H1 (cell line): Measurements from ENCODE around the gene SLC45A1. TPM values are rescaled to one million over a fixed set of nuclear protein-coding genes. Genes with fewer than 3 reads are reported as not detected.

Experiments used
- CTCF ChIA-PET: fragments of 300-600 bp; sonication (Branson Sonifier 250); formaldehyde crosslinking; loops from one replicate; lab custom pipeline; 2021; ENCODE audit not compliant: partially characterized antibody; lab: Charles Lee
- POLR2A ChIA-PET: fragments of 300-600 bp; sonication (Branson Sonifier 250); formaldehyde crosslinking; loops from one replicate; lab custom pipeline; 2021; ENCODE audit warnings: inconsistent platforms; ENCODE audit not compliant: partially characterized antibody; lab: Charles Lee
- DNase-seq, 2 experiments: peaks; one replicate each; pipeline versions ENCODE4 v3.0.0 to v3.0.0-alpha.2; 2010 to 2022; ENCODE audit warnings: low spot score in 2 of 2, low read depth in 1 of 2, mixed read lengths in 1 of 2
- FAIRE-seq: peaks from 2 replicates; lab custom pipeline; 2011; peaks lifted over from hg19 to GRCh38; lab: Jason Lieb, UNC
- H2AFZ ChIP-seq: 2 replicates; pipeline ENCODE4 v1.8.1; 2012; ENCODE audit warnings: low read length, inconsistent platforms
- H2AK5ac ChIP-seq: 2 replicates; pipeline ENCODE4 v1.6.1; 2013; ENCODE audit warnings: low read depth, low read length
- H2BK120ac ChIP-seq: replicated peaks from 2 replicates; pipeline ENCODE3; 2013; ENCODE audit warnings: low read depth, low read length, inconsistent platforms
- H2BK12ac ChIP-seq: 2 replicates; pipeline ENCODE4 v1.6.1; 2013; ENCODE audit warnings: low read depth, low read length
- H2BK15ac ChIP-seq: 2 replicates; pipeline ENCODE4 v1.6.1; 2013; ENCODE audit warnings: low read length
- H2BK20ac ChIP-seq: 2 replicates; pipeline ENCODE4 v1.6.1; 2013; ENCODE audit warnings: low read length
- H2BK5ac ChIP-seq: 2 replicates; pipeline ENCODE4 v1.6.1; 2013; ENCODE audit warnings: low read depth, low read length
- H3K14ac ChIP-seq: 2 replicates; pipeline ENCODE4 v1.6.1; 2013; ENCODE audit warnings: inconsistent platforms; ENCODE audit not compliant: insufficient read length
- H3K18ac ChIP-seq: 2 replicates; pipeline ENCODE4 v1.6.1; 2013; ENCODE audit warnings: low read length; ENCODE audit errors: extremely low read depth
- H3K23ac ChIP-seq: 2 replicates; pipeline ENCODE4 v1.6.1; 2013; ENCODE audit warnings: inconsistent platforms; ENCODE audit not compliant: insufficient read length
- H3K23me2 ChIP-seq: 2 replicates; pipeline ENCODE4 v1.6.1; 2013; ENCODE audit warnings: low read depth, low read length
- H3K27ac ChIP-seq: 2 replicates; pipeline ENCODE4 v1.6.1; 2011; ENCODE audit warnings: low read depth, low read length, inconsistent platforms
- H3K27me3 ChIP-seq, 4 experiments: replicated peaks in 1 of 4; 1 replicate in 1 of 4; 2 replicates in 3 of 4; pipeline versions ENCODE4 v1.6.1 to v1.8.1; 2011 to 2013; ENCODE audit warnings: low read length in 3 of 4, mild to moderate bottlenecking in 3 of 4, inconsistent platforms in 2 of 4, mixed read lengths in 2 of 4, moderate library complexity in 1 of 4; ENCODE audit not compliant: control insufficient read depth in 3 of 4, insufficient read depth in 3 of 4; ENCODE audit errors: extremely low read depth in 1 of 4
- H3K36me3 ChIP-seq, 4 experiments: 2 replicates each; pipeline versions ENCODE4 v1.6.1 to v1.8.1; 2011 to 2013; ENCODE audit warnings: mild to moderate bottlenecking in 4 of 4, low read length in 3 of 4, moderate library complexity in 2 of 4, control low read depth in 1 of 4, inconsistent platforms in 1 of 4; ENCODE audit not compliant: insufficient read depth in 4 of 4, control insufficient read depth in 2 of 4
- H3K4ac ChIP-seq: replicated peaks from 2 replicates; pipeline ENCODE3; 2013; ENCODE audit warnings: low read length, low read depth, mixed read lengths, inconsistent platforms; ENCODE audit not compliant: insufficient read length
- H3K4me1 ChIP-seq, 4 experiments: replicated peaks in 1 of 4; 1 replicate in 1 of 4; 2 replicates in 3 of 4; pipeline versions ENCODE4 v1.6.1 to v1.8.1; 2011 to 2013; ENCODE audit warnings: low read length in 3 of 4, inconsistent platforms in 2 of 4, mixed read lengths in 1 of 4; ENCODE audit not compliant: insufficient read depth in 4 of 4, control insufficient read depth in 3 of 4
- H3K4me2 ChIP-seq, 2 experiments: 2 replicates each; pipeline versions ENCODE4 v1.6.1 to v1.8.1; 2011 to 2013; ENCODE audit warnings: low read depth in 2 of 2, low read length in 2 of 2, control low read depth in 1 of 2, inconsistent platforms in 1 of 2, mild to moderate bottlenecking in 1 of 2; ENCODE audit not compliant: insufficient read depth in 1 of 2
- H3K4me3 ChIP-seq, 4 experiments: fragments of 200-600, 300-600 bp in 1 of 4; sonication (generic), shearing (Covaris generic), sonication (Bioruptor Twin) in 1 of 4; 2 replicates each; pipeline versions ENCODE4 v1.5.1 to v1.8.1; 2011 to 2016; ENCODE audit warnings: low read length in 4 of 4, low read depth in 3 of 4, control low read depth in 2 of 4, inconsistent platforms in 2 of 4, mild to moderate bottlenecking in 2 of 4, mixed read lengths in 1 of 4, moderate library complexity in 1 of 4; ENCODE audit not compliant: insufficient read depth in 2 of 4; ENCODE audit errors: extremely low read depth in 1 of 4
- H3K56ac ChIP-seq: replicated peaks from 2 replicates; pipeline ENCODE3; 2013; ENCODE audit warnings: low read depth, mild to moderate bottlenecking, mixed read lengths, low read length, inconsistent platforms; ENCODE audit not compliant: insufficient read length
- H3K79me1 ChIP-seq: 2 replicates; pipeline ENCODE4 v1.6.1; 2013; ENCODE audit warnings: low read depth, low read length, control low read depth
- H3K79me2 ChIP-seq, 2 experiments: 2 replicates each; pipeline versions ENCODE4 v1.6.1 to v1.8.1; 2012 to 2013; ENCODE audit warnings: low read length in 2 of 2, mild to moderate bottlenecking in 2 of 2, inconsistent platforms in 1 of 2; ENCODE audit not compliant: insufficient read depth in 2 of 2, control insufficient read depth in 1 of 2
- H3K9ac ChIP-seq, 4 experiments: replicated peaks in 1 of 4; 1 replicate in 1 of 4; 2 replicates in 3 of 4; pipeline versions ENCODE4 v1.6.1 to v1.8.1; 2011 to 2013; ENCODE audit warnings: low read depth in 3 of 4, low read length in 3 of 4, control low read depth in 2 of 4, mild to moderate bottlenecking in 2 of 4, moderate library complexity in 2 of 4, inconsistent platforms in 1 of 4; ENCODE audit errors: extremely low read depth in 1 of 4
- H3K9me3 ChIP-seq, 2 experiments: 2 replicates each; pipeline versions ENCODE4 v1.6.1 to v1.8.1; 2012 to 2013; ENCODE audit warnings: mild to moderate bottlenecking in 2 of 2, moderate library complexity in 2 of 2, control low read depth in 1 of 2, inconsistent platforms in 1 of 2, low read depth in 1 of 2, low read length in 1 of 2, mixed read lengths in 1 of 2; ENCODE audit not compliant: insufficient read depth in 2 of 2
- H4K20me1 ChIP-seq, 2 experiments: replicated peaks in 1 of 2; 2 replicates each; pipeline versions ENCODE3 to v1.8.1; 2011 to 2013; ENCODE audit warnings: inconsistent platforms in 2 of 2, low read length in 2 of 2, mild to moderate bottlenecking in 1 of 2; ENCODE audit not compliant: insufficient read depth in 2 of 2, control insufficient read depth in 1 of 2
- H4K5ac ChIP-seq: 2 replicates; pipeline ENCODE4 v1.6.1; 2013; ENCODE audit warnings: low read length, low read depth, mixed read lengths, inconsistent platforms; ENCODE audit not compliant: insufficient read length
- H4K8ac ChIP-seq: 2 replicates; pipeline ENCODE4 v1.8.0; 2013; ENCODE audit warnings: mild to moderate bottlenecking, moderate library complexity, low read length, inconsistent platforms; ENCODE audit not compliant: insufficient read depth; ENCODE audit errors: extremely low read depth
- H4K91ac ChIP-seq: replicated peaks from 2 replicates; pipeline ENCODE3; 2013; ENCODE audit warnings: low read length, mixed read lengths, inconsistent platforms; ENCODE audit not compliant: insufficient read length
- ASH2L ChIP-seq: fragments of 200-600, 300-600 bp; sonication (generic); IDR thresholded peaks from one replicate; pipeline ENCODE4 v1.7.1; 2017; ENCODE audit warnings: low read length
- CREB1 ChIP-seq: IDR thresholded peaks from 2 replicates; pipeline ENCODE4 v1.6.1; 2012; ENCODE audit warnings: inconsistent platforms
- FOSL1 ChIP-seq: IDR thresholded peaks from 2 replicates; pipeline ENCODE4 v1.6.1; 2011; ENCODE audit warnings: mild to moderate bottlenecking, low read depth, low read length, moderate library complexity; ENCODE audit not compliant: insufficient read depth
- KDM1A ChIP-seq: fragments of 200-600, 300-600 bp; sonication (generic); IDR thresholded peaks from 2 replicates; pipeline ENCODE4 v1.7.1; 2016; ENCODE audit warnings: mild to moderate bottlenecking, low read length, borderline replicate concordance
- NANOG ChIP-seq: IDR thresholded peaks from 2 replicates; pipeline ENCODE4 v1.6.1; 2011; ENCODE audit warnings: low read length, low read depth, mild to moderate bottlenecking, inconsistent platforms; ENCODE audit not compliant: insufficient read depth, poor library complexity, severe bottlenecking
- PHF8 ChIP-seq: fragments of 200-600 bp; sonication (generic); conservative IDR thresholded peaks from 2 replicates; pipeline ENCODE4 v1.7.1; 2012; ENCODE audit warnings: low read depth, mild to moderate bottlenecking, inconsistent platforms, low read length, moderate library complexity
- SP4 ChIP-seq: IDR thresholded peaks from 2 replicates; pipeline ENCODE4 v1.6.1; 2012; ENCODE audit warnings: low read length, inconsistent platforms
- WGBS, 2 experiments: shearing (Covaris generic) in 1 of 2; methylation state at CpG; one replicate each; pipeline versions ENCODE4 v1.1.6 to v1.1.7; 2013 to 2015; ENCODE audit warnings: low lambda C conversion rate in 2 of 2, mixed read lengths in 2 of 2, inconsistent platforms in 1 of 2, low coverage in 1 of 2, missing lambda C conversion rate in 1 of 2; ENCODE audit not compliant: insufficient replicate concordance in 2 of 2, insufficient coverage in 1 of 2, insufficient read length in 1 of 2; ENCODE audit errors: extremely low coverage in 1 of 2, missing lambda C conversion rate in 1 of 2; 5-methylcytosine and 5-hydroxymethylcytosine counted together
- polyA plus RNA-seq, 7 experiments: library from polyadenylated mRNA; depleted of rRNA in 3 of 7; stranded (reverse) in 5 of 7; unstranded in 2 of 7; fragments of >200 nt in 5 of 7; fragments of 200-250 nt in 2 of 7; gene quantifications; 1 replicate in 5 of 7; 2 replicates in 1 of 7; 4 replicates in 1 of 7; pipeline versions ENCODE4 v1.2.1 to v1.2.3, GENCODE V29; 2011 to 2013; ENCODE audit warnings: missing spikeins in 2 of 7, mixed read lengths in 2 of 7
- total RNA-seq: library from RNA; stranded (reverse); fragmentation: NEBNext Ultra II Directional; extraction: Animal tissue kit (Norgen Biotek cat#: 25700); gene quantifications from 2 replicates; pipeline ENCODE4 v1.2.1, GENCODE V29; 2021
- TF ChIP-seq, protein P1 (sequence below): IDR thresholded peaks from 2 replicates; pipeline ENCODE4 v1.6.1; 2011; ENCODE audit warnings: low read depth, mild to moderate bottlenecking, low read length; ENCODE audit not compliant: insufficient read depth

SLC45A1 gene
- total and polyA plus RNA-seq, 2 of the 8 experiments (the other 6 are each of a cell fraction or from before 2014, with no cell fraction given): 1.0 to 1.7 TPM

DNA sequence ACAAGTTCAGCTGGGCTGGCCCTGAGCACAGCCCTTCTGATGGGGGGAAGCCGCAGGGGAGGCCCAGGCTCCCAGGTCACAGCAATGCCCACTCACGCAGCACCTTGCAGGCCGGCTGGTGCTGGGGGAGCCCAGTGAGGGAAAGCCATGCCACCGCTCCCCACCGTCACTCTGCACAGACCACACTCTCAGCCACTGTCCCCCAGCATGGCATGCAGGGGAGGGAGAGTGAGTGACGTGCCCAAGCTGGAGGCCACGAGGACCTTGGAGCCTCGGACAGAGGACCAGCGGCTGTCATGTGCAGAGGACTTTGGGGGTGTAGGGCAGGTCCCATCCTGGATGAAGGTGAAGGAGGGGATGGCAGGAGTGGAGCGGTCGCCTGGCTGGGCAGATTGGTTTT is 25.1 kb downstream of the SLC45A1 start:
- TF ChIP-seq SP4: no peak
- TF ChIP-seq, protein P1, sequence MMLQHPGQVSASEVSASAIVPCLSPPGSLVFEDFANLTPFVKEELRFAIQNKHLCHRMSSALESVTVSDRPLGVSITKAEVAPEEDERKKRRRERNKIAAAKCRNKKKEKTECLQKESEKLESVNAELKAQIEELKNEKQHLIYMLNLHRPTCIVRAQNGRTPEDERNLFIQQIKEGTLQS: no peak
- TF ChIP-seq ASH2L: no peak
- TF ChIP-seq CREB1: no peak
- no peak for TF ChIP-seq KDM1A
- TF ChIP-seq FOSL1: no peak
- TF ChIP-seq NANOG: no peak
- TF ChIP-seq PHF8: no peak
- Histone ChIP-seq H3K23ac (no peak overlapping the region), H3K4me2 (no peak overlapping the region), H3K23me2 (peaks cover 9% of the 10 kb centered on the region; the same call in 1 of the 2 replicates), H4K91ac (no peak overlapping the region), H2BK5ac (no peak overlapping the region), H3K79me1 (no peaks in the 10 kb centered on the region), H2BK20ac (no peak overlapping the region), H2BK15ac (0 out of 2 replicates have a peak overlapping the region, but pooled peaks have one; percentile 25), H3K36me3 (no peaks in the 10 kb centered on the region), H3K79me2 (no peaks in the 10 kb centered on the region), H3K9me3 (no peaks in the 10 kb centered on the region), H3K27ac (no peak overlapping the region), H2BK120ac (no peak overlapping the region), H3K4me3 (no peak overlapping the region), H3K27me3 (no peaks in the 10 kb centered on the region), H3K14ac (no peak overlapping the region), H4K20me1 (peaks cover 0 to 4% of the 10 kb centered on the region in 2 experiments), H3K4ac (no peak overlapping the region), H3K4me1 (no peaks in the 10 kb centered on the region), H3K9ac (no peak overlapping the region), H4K8ac (no peak overlapping the region), H3K18ac (no peak overlapping the region), H3K56ac (no peak overlapping the region), H2BK12ac (no peak overlapping the region), H2AFZ (no peak overlapping the region), H4K5ac (no peak overlapping the region), H2AK5ac (no peak overlapping the region)
- POLR2A ChIA-PET: interaction anchor here (0.6 to 0.9 kb wide), 2 partner anchors 12 to 37 kb away, joined by 3 read pairs; no protein-coding TSS in a partner anchor
- FAIRE-seq (no peak), DNase-seq (no peak)
- WGBS, 2 experiments: 92% methylated on average over 9 of the region's 11 CpGs; no CpG with 5 or more reads in 1 of the 2 experiments
- CTCF ChIA-PET: interaction anchor here (0.5 to 6.9 kb wide), 7 partner anchors 8 to 418 kb away, joined by 3 to 29 read pairs (median 4); no protein-coding TSS in a partner anchor
